Ishikawa (cell line): ENCODE data around the gene PAPOLG.

Source experiments
- CEBPB ChIP-seq: IDR thresholded peaks from 2 replicates; pipeline ENCODE4 v1.6.1; 2012
- CREB1 ChIP-seq: IDR thresholded peaks from 2 replicates; pipeline ENCODE4 v1.6.1; 2012; ENCODE audit warnings: low read depth
- EGR1 ChIP-seq: IDR thresholded peaks from 2 replicates; pipeline ENCODE4 v1.6.1; 2012
- EP300 ChIP-seq: IDR thresholded peaks from 2 replicates; pipeline ENCODE4 v1.6.1; 2012; ENCODE audit warnings: borderline replicate concordance
- FOXM1 ChIP-seq: IDR thresholded peaks from 2 replicates; pipeline ENCODE4 v1.6.1; 2012; ENCODE audit warnings: low read depth, borderline replicate concordance
- MAX ChIP-seq: IDR thresholded peaks from 2 replicates; pipeline ENCODE4 v1.6.1; 2012
- NFIC ChIP-seq: IDR thresholded peaks from 2 replicates; pipeline ENCODE4 v1.6.1; 2012
- RAD21 ChIP-seq: IDR thresholded peaks from 2 replicates; pipeline ENCODE4 v1.6.1; 2012; ENCODE audit warnings: low read depth
- REST ChIP-seq: IDR thresholded peaks from 2 replicates; pipeline ENCODE4 v1.6.1; 2012; ENCODE audit warnings: low read depth, mild to moderate bottlenecking
- TAF1 ChIP-seq: IDR thresholded peaks from 2 replicates; pipeline ENCODE4 v1.6.1; 2012; ENCODE audit warnings: low read depth, mild to moderate bottlenecking
- TCF12 ChIP-seq: IDR thresholded peaks from 2 replicates; pipeline ENCODE4 v1.6.1; 2012; ENCODE audit warnings: low read depth
- TEAD4 ChIP-seq: IDR thresholded peaks from 2 replicates; pipeline ENCODE4 v1.6.1; 2012
- USF1 ChIP-seq: IDR thresholded peaks from 2 replicates; pipeline ENCODE4 v1.6.1; 2012
- YY1 ChIP-seq: IDR thresholded peaks from 2 replicates; pipeline ENCODE4 v1.6.1; 2012; ENCODE audit warnings: low read depth
- ZBTB7A ChIP-seq: IDR thresholded peaks from 2 replicates; pipeline ENCODE4 v1.6.1; 2012; ENCODE audit warnings: low read depth

The PAPOLG gene

GRCh38 chr2:60831921-60832320 lies 75.9 kb downstream of the PAPOLG start:
- no peak for TF ChIP-seq EGR1

- TF ChIP-seq FOXM1 (no peak), TEAD4 (no peak), ZBTB7A (no peak), NFIC (no peak), EP300 (no peak)
Observed at GRCh38 chr2:60832621-60833020, 76.6 kb downstream of the PAPOLG start.

- TF ChIP-seq FOXM1 (no peak), MAX (no peak), TAF1 (no peak), ZBTB7A (no peak), YY1 (no peak), EGR1 (no peak), NFIC (no peak), TEAD4 (no peak), EP300 (no peak), CREB1 (no peak), USF1 (no peak), TCF12 (no peak), REST (no peak), RAD21 (no peak), CEBPB (no peak)
Observed at GRCh38 chr2:60834270-60834717, 78.2 kb downstream of the PAPOLG start.

GRCh38 chr2:60836491-60836890 lies 80.4 kb downstream of the PAPOLG start:
- TF ChIP-seq CREB1 (no peak), CEBPB (no peak), ZBTB7A (no peak), TEAD4 (no peak), TAF1 (no peak), MAX (no peak), NFIC (no peak), FOXM1 (no peak), REST (no peak), EGR1 (no peak), RAD21 (no peak)

GRCh38 chr2:60837123-60837522 lies 81.1 kb downstream of the PAPOLG start:
- TF ChIP-seq USF1 = no peak
- TF ChIP-seq FOXM1 = no peak
- TF ChIP-seq REST = no peak
- TF ChIP-seq RAD21 = no peak
- TF ChIP-seq TAF1 = no peak
- TF ChIP-seq CEBPB = no peak
- TF ChIP-seq CREB1 = no peak
- TF ChIP-seq NFIC = no peak
- TF ChIP-seq EP300 = no peak
- no peak for TF ChIP-seq TEAD4
- no peak for TF ChIP-seq YY1
- TF ChIP-seq MAX = no peak
- no peak for TF ChIP-seq TCF12
- no peak for TF ChIP-seq EGR1
- TF ChIP-seq ZBTB7A = no peak
